Myocyte (in vitro differentiated cells): ENCODE results near the gene LINC01488. TPM values are rescaled to one million over a fixed set of nuclear protein-coding genes. Genes with fewer than 3 reads are reported as not detected.
A peak's percentile ranks its signal among the peaks of the same experiment; 100 is the strongest.

ENCODE experiments used
- DNase-seq: peaks from one replicate; pipeline ENCODE4 v3.0.0-alpha.2; 2012; ENCODE audit warnings: low read depth
- total RNA-seq: library from RNA; depleted of rRNA; stranded (reverse); fragments of >200 nt; gene quantifications from 2 replicates; pipeline ENCODE4 v1.2.3, GENCODE V29; 2014

LINC01488 gene
- total RNA-seq, 1 donor from 2014 or later, result not detected

- DNase-seq, result no peak
Measured at GRCh38 chr11:69489746-69490365, 8.4 kb downstream of the LINC01488 start.

- DNase-seq, result no peak
Measured at GRCh38 chr11:69490516-69490915, 9.1 kb downstream of the LINC01488 start.

DNA sequence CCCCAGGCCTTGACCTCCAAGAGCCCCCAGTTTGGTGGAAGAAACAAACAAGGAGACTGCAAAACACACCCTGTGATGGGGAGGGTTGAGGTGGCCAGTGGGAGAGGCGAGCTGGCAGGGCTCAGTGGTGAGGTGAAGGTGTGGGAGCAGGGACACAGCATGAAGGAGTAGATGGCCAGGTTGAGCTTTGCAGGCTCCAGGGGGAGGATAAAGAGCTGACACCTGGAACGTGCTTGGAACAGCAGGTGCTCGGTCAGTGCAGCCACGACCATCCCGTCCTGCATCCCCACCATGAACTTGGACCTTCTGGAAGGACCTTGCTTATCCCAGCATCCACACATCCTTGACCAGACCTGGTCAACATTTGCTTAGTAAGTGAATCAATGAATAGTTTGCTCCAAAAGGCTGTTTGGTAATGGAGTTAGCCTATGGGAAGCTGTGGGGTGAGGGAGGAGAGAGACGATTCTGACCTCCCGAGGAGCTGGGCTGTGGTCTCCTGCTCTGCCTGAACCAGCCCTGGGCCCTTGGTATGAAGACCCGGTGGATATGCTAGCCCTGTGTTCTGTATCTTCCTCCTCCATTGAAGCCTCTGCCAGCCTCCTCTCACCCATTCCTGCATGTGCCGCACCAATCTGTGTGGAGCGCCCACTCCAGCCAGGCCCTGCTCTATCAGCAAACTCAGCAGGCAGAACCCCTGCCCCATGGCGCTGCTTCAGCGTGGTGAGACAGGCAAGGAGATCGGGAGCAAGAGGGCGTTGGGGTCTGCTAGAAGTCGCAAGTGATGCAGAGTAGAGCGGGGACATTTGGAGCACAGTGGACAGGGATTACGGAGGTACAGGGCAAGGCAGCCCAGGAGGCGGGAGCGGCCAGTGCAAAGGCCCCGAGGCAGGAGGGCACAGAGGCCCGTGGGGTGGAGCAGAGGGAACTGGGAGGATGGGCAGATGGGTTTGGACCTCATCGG, 9.9 kb downstream of the LINC01488 start:
- DNase-seq, result no peak

DNA sequence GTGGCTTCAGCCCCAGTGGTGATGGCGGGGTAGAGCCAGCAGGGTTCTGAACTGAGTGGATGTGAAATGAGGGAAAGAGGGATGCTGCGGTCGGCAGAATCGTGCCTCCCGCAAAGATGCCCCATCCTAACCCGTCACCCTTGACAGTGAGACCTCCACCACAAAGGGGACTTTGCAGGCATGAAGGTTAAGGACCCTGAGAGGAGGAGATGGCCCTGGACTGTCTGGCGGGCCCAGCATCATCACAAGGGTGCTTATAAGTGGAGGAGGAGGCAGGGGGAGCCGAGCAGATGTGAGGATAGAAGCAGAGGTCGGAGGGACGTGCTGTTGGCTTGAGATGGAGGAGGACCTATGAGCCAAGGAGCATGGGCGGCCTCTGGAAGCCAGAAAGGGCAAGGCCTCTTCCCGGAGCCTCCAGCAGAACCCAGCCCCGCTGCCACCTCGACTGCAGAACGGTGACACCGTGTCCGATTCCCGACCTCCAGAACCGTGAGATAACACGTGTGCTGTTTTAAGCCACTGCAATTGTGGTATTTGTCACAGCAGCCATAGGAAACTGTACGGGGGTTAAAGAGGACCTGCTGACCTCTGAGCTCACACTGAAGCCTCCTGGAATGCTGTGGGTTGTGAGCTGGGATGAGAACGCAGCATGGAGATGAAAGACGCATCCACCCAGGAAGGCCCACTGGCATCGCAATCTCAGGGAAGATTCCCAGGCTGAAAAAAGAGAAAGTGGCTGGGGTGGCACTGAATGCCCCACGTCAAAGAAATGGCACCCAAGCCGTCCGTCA, 10.9 kb downstream of the LINC01488 start:
- DNase-seq, result no peak

GRCh38 chr11:69493931-69494821, 12.7 kb downstream of the LINC01488 start:
- no peak for DNase-seq

DNA sequence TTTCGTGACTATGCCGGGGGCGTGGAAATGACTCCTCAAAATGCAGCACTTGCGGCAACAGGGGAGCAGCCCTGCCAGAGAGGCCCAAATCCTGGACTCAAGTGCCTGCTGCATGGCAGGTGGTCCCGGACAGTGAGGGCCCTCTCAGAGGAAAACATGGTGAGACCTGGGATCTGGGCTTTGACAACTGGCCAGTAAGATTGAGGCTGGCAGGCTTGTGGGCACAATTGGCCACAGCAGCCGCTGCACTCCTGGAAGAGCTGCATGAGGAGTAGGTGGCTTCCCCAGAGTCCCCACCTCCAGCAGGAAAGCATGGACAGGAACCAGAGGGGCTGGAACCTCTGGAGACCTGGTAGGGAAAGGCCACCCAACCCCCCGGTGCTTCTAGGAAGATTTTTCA, 13.4 kb downstream of the LINC01488 start:
- DNase-seq, result peak; percentile 57

DNA sequence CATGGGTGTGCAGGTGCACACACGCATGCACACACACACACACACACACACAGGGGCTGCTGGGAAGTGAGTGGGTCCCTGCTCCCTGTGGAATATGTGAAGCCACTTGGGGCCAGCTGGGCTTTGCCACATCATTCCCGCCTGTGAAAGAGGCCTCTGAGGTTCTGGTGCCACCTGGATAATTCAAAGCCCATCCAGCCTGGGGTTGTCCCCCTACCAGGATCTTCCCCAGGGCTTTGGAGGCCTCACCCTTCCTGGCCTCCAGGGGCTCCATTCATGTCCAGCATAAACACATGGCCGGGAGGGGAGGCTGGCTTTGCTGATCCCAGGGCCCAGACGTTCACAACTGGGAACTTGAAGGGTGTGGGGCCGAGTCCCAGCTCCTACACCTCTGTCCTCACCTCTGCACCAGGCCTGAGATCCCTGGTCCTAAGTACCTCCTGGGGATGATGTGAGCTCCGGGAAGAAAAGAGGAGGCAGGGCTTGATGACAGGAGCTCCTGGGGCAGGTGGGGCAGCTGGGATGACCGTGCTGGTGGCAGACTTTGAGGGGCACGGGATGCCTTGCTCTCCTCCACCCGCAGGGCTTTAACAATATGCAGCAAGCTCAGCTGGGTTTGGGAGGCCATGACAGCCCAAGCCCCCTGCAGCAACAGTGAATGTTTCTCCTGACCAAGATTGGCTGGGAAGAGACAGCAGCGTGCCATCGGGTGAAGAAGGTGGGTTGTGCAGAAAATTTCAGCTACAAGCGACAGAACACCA, 14.2 kb downstream of the LINC01488 start:
- DNase-seq, result no peak

- DNase-seq, result no peak
Measured at GRCh38 chr11:69496202-69496557, 14.7 kb downstream of the LINC01488 start.

GRCh38 chr11:69496631-69497220, 15.3 kb downstream of the LINC01488 start:
- no peak for DNase-seq

GRCh38 chr11:69497221-69497787, 15.8 kb downstream of the LINC01488 start:
- DNase-seq, result peak; percentile 100

DNA sequence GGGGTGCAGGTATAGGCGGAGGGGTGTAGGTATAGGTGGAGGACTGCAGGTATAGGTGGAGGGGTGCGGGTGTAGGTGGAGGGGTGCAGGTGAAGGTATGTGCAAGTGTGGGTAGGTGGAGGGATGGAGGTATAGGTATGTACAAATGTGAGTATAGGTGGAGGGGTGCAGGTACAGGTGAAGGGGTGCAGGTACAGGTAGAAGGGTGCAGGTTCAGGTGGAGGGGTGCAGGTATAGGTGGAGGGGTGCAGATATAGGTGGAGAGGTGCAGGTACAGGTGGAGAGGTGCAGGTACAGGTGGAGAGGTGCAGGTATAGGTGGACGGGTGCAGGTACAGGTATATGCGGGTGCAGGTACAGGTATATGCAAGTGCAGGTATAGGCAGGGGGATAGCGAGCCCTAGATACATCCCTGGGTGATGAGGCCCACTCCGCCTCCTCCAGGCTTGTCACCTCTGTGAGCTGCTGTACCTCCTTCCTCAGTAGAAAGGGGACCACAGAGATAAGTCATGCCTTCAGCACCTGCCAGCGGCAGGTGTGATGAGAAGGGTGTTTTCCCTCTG, 17.2 kb downstream of the LINC01488 start:
- DNase-seq, result no peak

DNA sequence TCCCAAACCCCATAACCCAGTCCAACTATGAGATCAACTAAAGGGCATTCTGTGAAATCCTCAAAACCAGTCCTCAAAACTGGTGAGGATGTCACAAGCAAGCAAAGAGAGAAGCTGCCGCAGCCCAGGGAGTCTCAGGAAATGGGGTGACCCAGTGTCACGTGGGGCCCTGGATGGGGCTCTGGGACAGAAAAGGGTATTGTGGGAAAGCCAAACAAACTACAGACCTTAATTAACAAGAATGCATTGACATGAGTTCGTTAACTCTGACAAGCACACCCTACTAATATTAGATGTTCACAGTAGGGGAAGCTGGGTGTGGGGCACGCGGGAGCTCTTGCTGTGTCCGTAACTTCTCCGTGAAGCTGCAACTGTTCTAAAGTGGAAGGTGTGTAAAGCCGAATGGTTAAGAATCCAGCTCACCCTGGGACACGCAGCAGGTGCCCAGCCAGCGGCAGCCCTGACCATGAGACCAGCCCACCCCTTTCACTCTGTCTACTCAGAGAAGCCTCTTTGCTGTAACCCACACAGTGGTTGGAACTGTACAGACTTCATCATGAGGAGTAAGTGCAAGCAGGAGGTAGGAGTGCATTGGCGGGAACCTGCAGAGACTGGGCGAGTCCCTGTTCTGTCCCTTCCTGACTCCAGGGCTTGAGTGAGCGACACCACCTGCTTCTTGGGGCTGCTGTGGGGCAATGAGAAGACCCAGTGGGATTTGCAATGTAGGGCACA, 17.9 kb downstream of the LINC01488 start:
- peak; percentile 35 for DNase-seq

GRCh38 chr11:69499918-69500284, 18.4 kb downstream of the LINC01488 start:
- DNase-seq, result no peak

GRCh38 chr11:69500285-69501120, 19.0 kb downstream of the LINC01488 start:
- DNase-seq, result peak; percentile 50

DNA sequence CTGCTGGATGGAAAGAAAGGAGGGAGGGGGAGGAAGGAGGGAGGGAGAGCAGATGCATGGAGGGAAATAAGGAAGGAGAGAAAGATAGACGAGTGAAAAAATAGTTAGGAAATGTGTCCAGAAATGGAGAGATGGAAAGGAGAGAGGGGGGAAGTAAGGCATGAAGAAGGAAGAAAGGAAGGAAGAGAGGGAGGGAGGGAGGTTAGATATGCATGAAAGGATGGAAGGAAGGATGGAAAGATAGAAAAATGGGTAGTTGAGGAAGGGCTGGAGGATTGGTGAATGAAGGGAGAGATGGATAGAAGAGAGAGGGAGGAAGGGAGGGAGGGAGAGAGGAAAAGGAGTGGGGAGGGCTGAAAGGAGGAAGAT, 19.6 kb downstream of the LINC01488 start:
- no peak for DNase-seq

- peak; percentile 93 for DNase-seq
Measured at GRCh38 chr11:69501891-69502860, 20.7 kb downstream of the LINC01488 start.
